ENCODE data around the gene HAUS5. TPM values are rescaled to one million over a fixed set of nuclear protein-coding genes. Genes with fewer than 3 reads are reported as not detected.

The HAUS5 gene
- total and polyA plus RNA-seq, 2 of the 8 experiments (the other 6 are each of a cell fraction or from before 2014, with no cell fraction given) = 13.8 to 25.7 TPM

GRCh38 chr19:35628565-35629331 is 16.2 kb downstream of the HAUS5 start, which contains the start of gene RBM42 (continued):
- no peak for TF ChIP-seq CTCF (IDR thresholded peaks at IDR 0.05; ENCODE audit: control extremely low read depth in 1 of 3, insufficient read depth in 1 of 3, low read depth in 1 of 3, low read length in 3 of 3)
- peak; percentile 72 for TF ChIP-seq RFX5 (IDR thresholded peaks at IDR 0.05; ENCODE audit: borderline replicate concordance, low read depth, low read length)
- peak in 1 of 2 experiments; percentile 64; a peak in 2 of 4 replicates for TF ChIP-seq HDAC2 (IDR thresholded peaks at IDR 0.05; ENCODE audit: borderline replicate concordance in 1 of 2, low read depth in 2 of 2, low read length in 2 of 2)
- TF ChIP-seq SP1 (IDR thresholded peaks at IDR 0.05; ENCODE audit: low read depth, low read length) = peak; percentile 98
- no peak for TF ChIP-seq SP4 (IDR thresholded peaks at IDR 0.05; ENCODE audit: low read length)
- TF ChIP-seq SIX5 (IDR thresholded peaks at IDR 0.05; ENCODE audit: low read depth, low read length) = peak; percentile 7; the same call in 1 of the 2 replicates
- peak; percentile 80; the same call in 1 of the 2 replicates for TF ChIP-seq TAF1 (IDR thresholded peaks at IDR 0.05; ENCODE audit: low read depth, low read length)
- TF ChIP-seq CBX5 (IDR thresholded peaks at IDR 0.05; ENCODE audit: low read depth, low read length) = no peak
